Measurements from ENCODE around the gene GMDS.

GMDS gene

DNA sequence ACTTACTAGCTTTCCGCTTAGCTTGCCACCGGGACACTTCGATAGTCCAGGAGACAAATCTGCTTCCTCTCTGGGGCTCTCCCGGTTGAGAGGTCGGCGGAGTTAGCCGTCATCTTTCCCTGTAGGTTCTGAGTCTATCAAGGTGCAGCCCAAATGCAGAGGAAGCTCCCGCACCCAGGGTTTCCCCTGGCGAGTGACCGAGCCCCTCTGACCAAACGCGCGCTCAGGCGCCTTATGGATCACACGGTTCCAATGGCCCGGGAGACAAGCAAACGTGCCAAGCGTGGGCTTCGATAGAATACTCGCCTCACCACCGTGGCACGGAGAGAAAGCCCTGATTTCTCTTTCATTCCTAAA lies 651.5 kb downstream of the GMDS start:
- no peak for DNase-seq
- TF ChIP-seq, protein P1, sequence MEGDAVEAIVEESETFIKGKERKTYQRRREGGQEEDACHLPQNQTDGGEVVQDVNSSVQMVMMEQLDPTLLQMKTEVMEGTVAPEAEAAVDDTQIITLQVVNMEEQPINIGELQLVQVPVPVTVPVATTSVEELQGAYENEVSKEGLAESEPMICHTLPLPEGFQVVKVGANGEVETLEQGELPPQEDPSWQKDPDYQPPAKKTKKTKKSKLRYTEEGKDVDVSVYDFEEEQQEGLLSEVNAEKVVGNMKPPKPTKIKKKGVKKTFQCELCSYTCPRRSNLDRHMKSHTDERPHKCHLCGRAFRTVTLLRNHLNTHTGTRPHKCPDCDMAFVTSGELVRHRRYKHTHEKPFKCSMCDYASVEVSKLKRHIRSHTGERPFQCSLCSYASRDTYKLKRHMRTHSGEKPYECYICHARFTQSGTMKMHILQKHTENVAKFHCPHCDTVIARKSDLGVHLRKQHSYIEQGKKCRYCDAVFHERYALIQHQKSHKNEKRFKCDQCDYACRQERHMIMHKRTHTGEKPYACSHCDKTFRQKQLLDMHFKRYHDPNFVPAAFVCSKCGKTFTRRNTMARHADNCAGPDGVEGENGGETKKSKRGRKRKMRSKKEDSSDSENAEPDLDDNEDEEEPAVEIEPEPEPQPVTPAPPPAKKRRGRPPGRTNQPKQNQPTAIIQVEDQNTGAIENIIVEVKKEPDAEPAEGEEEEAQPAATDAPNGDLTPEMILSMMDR (IDR thresholded peaks at IDR 0.05; ENCODE audit: low read depth, low read length): no peak
- H3K4me3 ChIP-seq (ENCODE audit: low read depth, low read length): no peak overlapping the region
- peaks cover 70% of the 10 kb centered on the region for H3K27me3 ChIP-seq
- peaks cover 13% of the 10 kb centered on the region for H3K4me1 ChIP-seq
- H3K9me3 ChIP-seq: no peaks in the 10 kb centered on the region
- no peaks in the 10 kb centered on the region for H3K36me3 ChIP-seq

DNA sequence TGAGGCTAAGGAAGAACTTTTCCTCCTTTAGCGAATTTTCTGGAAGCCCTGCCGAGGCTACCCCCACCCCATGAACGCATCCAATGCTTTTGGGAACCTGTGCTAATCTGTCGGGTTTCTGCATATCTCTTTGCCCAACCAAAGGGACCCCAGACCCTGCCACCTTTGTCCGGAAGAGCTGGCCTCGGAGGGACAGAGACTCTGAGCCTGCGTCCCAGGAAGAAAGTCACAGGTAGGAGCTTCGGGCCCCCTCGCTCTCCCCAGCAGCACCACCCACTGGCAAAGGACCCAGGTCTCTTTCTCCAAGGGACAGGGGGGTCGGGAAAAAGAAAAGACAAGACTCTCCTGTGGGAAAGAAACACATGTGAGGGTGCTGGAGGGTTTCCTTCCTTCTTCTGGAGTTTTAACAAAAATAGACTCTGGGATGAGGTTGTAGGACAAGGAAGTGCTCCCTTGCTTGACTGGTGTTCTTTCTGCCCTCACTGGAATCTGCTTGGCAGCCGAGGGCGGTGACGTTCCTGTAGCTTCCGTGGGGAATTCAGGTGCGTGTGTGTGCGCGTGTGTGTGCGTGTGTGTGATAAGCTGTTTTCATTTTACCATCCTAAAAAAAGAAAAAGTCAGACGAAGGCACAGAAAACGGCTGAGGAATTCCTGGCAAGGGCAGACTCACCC lies 652.0 kb downstream of the GMDS start:
- Histone ChIP-seq H3K27me3 (peaks cover 75% of the 10 kb centered on the region), H3K36me3 (no peaks in the 10 kb centered on the region), H3K9me3 (no peaks in the 10 kb centered on the region), H3K4me3 (ENCODE audit: low read depth, low read length) (no peak overlapping the region), H3K4me1 (peaks cover 13% of the 10 kb centered on the region)
- TF ChIP-seq, protein P1 (IDR thresholded peaks at IDR 0.05; ENCODE audit: low read depth, low read length): no peak
- DNase-seq: no peak

DNA sequence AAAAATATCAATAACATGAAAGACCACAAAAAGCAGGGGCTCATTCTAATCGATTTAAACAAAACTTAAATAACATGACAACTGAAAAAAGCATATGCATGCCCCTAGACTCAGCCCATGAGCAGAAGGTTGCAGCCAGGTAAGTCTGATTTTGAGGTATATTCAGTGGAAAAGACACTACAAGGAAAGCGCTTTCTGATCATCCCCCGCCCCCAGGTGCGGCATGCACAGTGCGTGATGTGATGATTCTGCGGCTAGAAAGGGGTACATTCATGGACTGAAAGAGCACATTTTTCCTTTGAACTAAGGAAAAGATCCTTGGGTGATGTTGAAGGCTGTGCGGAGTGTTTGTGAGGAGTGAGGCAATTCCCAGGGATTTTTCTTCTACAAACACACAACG lies 652.6 kb downstream of the GMDS start:
- H3K9me3 ChIP-seq: no peaks in the 10 kb centered on the region
- TF ChIP-seq, protein P1 (IDR thresholded peaks at IDR 0.05; ENCODE audit: low read depth, low read length): no peak
- no peak overlapping the region for H3K4me3 ChIP-seq (ENCODE audit: low read depth, low read length)
- peaks cover 13% of the 10 kb centered on the region for H3K4me1 ChIP-seq
- no peak for DNase-seq
- H3K27me3 ChIP-seq: peaks cover 81% of the 10 kb centered on the region
- H3K36me3 ChIP-seq: no peaks in the 10 kb centered on the region

DNA sequence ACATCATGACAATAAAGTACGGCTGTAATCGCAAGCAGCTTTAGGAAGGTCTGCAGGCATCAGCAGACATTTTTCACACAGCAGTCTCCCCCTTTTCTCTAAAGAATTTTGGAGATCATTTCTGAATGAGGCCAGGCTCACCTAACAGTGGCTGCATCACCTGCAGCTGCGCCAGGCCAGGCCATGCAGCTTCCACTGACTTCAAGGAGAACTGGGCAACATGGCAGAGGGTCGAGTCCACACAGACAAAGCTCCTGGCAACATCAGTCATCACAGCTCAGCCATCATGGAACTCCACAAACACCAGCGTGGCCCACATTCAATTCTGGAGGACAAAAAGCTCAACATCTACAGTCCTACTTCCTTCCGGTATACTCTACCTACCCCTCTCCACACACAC lies 653.5 kb downstream of the GMDS start:
- Histone ChIP-seq H3K4me1 (peaks cover 7% of the 10 kb centered on the region), H3K27me3 (peaks cover 89% of the 10 kb centered on the region), H3K9me3 (no peaks in the 10 kb centered on the region), H3K36me3 (no peaks in the 10 kb centered on the region), H3K4me3 (ENCODE audit: low read depth, low read length) (no peak overlapping the region)
- DNase-seq: no peak
- TF ChIP-seq, protein P1 (IDR thresholded peaks at IDR 0.05; ENCODE audit: low read depth, low read length): no peak

DNA sequence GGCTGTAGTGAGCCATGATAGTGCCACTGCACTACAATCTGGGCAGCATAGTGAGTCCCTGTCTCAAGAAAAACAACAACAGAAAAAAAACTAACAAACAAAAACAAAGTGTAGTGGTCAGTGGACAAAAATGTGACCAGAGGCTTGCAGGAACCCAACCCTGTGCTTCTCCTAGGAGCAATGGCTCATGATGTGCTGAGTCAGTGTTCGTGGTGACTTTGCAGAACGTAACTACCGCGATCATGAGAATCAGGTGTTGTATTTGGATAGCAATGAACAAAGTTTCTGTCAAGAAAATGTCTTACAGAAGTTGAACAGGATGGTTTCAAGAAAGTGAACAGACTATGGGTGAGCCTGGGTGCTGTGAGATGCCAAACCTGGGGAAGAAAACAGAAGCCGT lies 654.2 kb downstream of the GMDS start:
- TF ChIP-seq, protein P1 (IDR thresholded peaks at IDR 0.05; ENCODE audit: low read depth, low read length): no peak
- DNase-seq: no peak
- H3K36me3 ChIP-seq: no peaks in the 10 kb centered on the region
- H3K4me3 ChIP-seq (ENCODE audit: low read depth, low read length): no peak overlapping the region
- H3K27me3 ChIP-seq: peaks cover 85% of the 10 kb centered on the region
- no peaks in the 10 kb centered on the region for H3K9me3 ChIP-seq
- peaks cover under 1% of the 10 kb centered on the region; the same call in 1 of the 2 replicates for H3K4me1 ChIP-seq

DNA sequence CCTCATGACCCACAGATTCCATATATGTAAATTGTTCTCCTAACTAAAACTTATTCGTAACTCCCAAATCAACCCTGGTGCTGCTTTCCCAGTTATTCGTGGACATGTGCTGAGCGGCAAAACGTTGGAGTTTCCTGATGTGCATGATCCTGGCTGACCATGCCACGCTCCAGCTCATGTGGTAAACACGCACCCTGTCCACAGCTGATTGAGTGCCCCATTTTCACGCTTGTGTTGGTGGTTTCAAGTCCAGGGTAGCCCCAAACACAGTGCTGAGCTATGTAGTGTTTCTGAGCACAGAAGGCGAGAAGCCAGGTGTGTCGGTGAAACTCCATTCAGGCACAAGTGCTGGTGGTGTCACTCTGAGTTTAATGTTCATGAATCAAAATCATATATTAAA lies 654.8 kb downstream of the GMDS start:
- H3K36me3 ChIP-seq: no peaks in the 10 kb centered on the region
- TF ChIP-seq, protein P1 (IDR thresholded peaks at IDR 0.05; ENCODE audit: low read depth, low read length): no peak

More for the DNA sequence above, 654.8 kb downstream of the GMDS start:
- H3K27me3 ChIP-seq: peaks cover 85% of the 10 kb centered on the region
- no peaks in the 10 kb centered on the region for H3K9me3 ChIP-seq
- H3K4me3 ChIP-seq (ENCODE audit: low read depth, low read length): no peak overlapping the region
- H3K4me1 ChIP-seq: no peaks in the 10 kb centered on the region
- no peak for DNase-seq
